MM.1S (cell line): ENCODE results near the gene PCAT6.

Experiments
- EZH2 ChIP-seq: fragments of 300-600 bp; sonication (generic); optimal IDR thresholded peaks from 2 replicates; pipeline ENCODE3; 2017; ENCODE audit warnings: low read depth, mild to moderate bottlenecking, antibody characterized with exemption, low read length, mixed read lengths
- EZH2phosphoT487 ChIP-seq: fragments of 300-600 bp; sonication (generic); IDR thresholded peaks from 2 replicates; pipeline ENCODE4 v1.6.1; 2018; ENCODE audit warnings: antibody characterized with exemption, low read length
- TF ChIP-seq, protein P1 (sequence below): fragments of 300-600 bp; sonication (generic); IDR thresholded peaks from 2 replicates; pipeline ENCODE4 v1.5.1; 2016; ENCODE audit warnings: antibody characterized with exemption, low read length, mixed read lengths

DNA sequence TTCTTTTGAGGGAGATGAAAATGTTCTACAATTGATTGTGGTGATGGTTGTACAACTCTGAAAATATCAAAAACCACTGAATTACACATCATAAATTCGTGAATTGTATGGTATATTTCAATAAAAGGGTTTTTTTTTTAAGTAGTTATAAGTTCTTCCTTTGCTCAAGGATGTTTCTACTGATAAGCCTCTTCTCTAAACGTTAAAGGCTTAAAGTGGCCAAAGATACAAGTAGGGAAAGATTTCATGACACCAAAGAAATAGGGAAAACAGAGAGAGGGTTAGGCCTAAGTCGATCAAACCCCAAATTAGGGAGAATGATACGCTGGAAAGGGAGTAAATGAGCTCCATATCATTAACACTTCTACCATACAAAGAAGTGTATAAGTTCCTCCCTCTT is 6.6 kb upstream of the PCAT6 start:
- TF ChIP-seq, protein P1, sequence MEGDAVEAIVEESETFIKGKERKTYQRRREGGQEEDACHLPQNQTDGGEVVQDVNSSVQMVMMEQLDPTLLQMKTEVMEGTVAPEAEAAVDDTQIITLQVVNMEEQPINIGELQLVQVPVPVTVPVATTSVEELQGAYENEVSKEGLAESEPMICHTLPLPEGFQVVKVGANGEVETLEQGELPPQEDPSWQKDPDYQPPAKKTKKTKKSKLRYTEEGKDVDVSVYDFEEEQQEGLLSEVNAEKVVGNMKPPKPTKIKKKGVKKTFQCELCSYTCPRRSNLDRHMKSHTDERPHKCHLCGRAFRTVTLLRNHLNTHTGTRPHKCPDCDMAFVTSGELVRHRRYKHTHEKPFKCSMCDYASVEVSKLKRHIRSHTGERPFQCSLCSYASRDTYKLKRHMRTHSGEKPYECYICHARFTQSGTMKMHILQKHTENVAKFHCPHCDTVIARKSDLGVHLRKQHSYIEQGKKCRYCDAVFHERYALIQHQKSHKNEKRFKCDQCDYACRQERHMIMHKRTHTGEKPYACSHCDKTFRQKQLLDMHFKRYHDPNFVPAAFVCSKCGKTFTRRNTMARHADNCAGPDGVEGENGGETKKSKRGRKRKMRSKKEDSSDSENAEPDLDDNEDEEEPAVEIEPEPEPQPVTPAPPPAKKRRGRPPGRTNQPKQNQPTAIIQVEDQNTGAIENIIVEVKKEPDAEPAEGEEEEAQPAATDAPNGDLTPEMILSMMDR = no peak
- no peak for TF ChIP-seq EZH2
- no peak for TF ChIP-seq EZH2phosphoT487
